HCT116 (cell line): ENCODE results near the gene EFCAB13. TPM values are rescaled to one million over a fixed set of nuclear protein-coding genes. Genes with fewer than 3 reads are reported as not detected.

Experiments used
- ATAC-seq: fragments of 200-7000 bp; cut with Tn5 transposase; 2 replicates; pipeline ENCODE4 v1.9.1; 2020; ENCODE audit warnings: mild to moderate bottlenecking, moderate library complexity
- BruUV-seq: library from RNA; stranded (reverse); fragments of 400-500 nt; replicated peaks from 2 replicates; lab custom pipeline; 2021; lab: Mats Ljungman, UMichigan
- CTCF ChIA-PET: fragments of 300-600 bp; sonication (Branson Sonifier 250); formaldehyde crosslinking; loops from one replicate; lab custom pipeline; 2021; ENCODE audit warnings: antibody characterized with exemption; lab: Charles Lee
- POLR2A ChIA-PET: fragments of 300-600, 350-600 bp; sonication (Branson Sonifier 250); formaldehyde crosslinking; loops from one replicate; lab custom pipeline; 2021; ENCODE audit warnings: antibody characterized with exemption; lab: Charles Lee
- RAD21 ChIA-PET, 2 experiments: fragments of 300-600 bp; sonication (Branson Sonifier 250); formaldehyde crosslinking; loops; one replicate each; lab custom pipeline; 2023; ENCODE audit warnings: low total read pairs in 2 of 2; ENCODE audit not compliant: uncharacterized antibody in 2 of 2, unreplicated experiment in 2 of 2, low non-redundant PET in 1 of 2; lab: Charles Lee
- DNase-seq: peaks from one replicate; pipeline ENCODE4 v3.0.0-alpha.2; 2010; ENCODE audit warnings: low read depth, low spot score
- H2AFZ ChIP-seq: fragments of 200-600 bp; shearing (Covaris generic), sonication (generic); 2 replicates; pipeline ENCODE4 v1.6.1; 2017; ENCODE audit warnings: low read depth, mixed run types, mixed read lengths, antibody characterized with exemption, low read length; ENCODE audit not compliant: poor library complexity, severe bottlenecking
- H3K27ac ChIP-seq: 2 replicates; pipeline ENCODE4 v1.5.1; 2012; ENCODE audit warnings: low read depth, low read length
- H3K27me3 ChIP-seq: fragments of 200-600 bp; sonication (generic); 2 replicates; pipeline ENCODE4 v1.6.1; 2016; ENCODE audit warnings: mixed run types, low read length, mixed read lengths; ENCODE audit not compliant: insufficient read depth
- H3K36me3 ChIP-seq, 2 experiments: fragments of 200-500 bp in 1 of 2; fragments of 200-600 bp in 1 of 2; sonication (Bioruptor generic) in 1 of 2; sonication (generic) in 1 of 2; 2 replicates each; pipeline versions ENCODE4 v1.5.1 to v1.6.1; 2014 to 2016; ENCODE audit warnings: low read length in 2 of 2, inconsistent platforms in 1 of 2, mixed read lengths in 1 of 2, mixed run types in 1 of 2; ENCODE audit not compliant: insufficient read depth in 2 of 2, control insufficient read depth in 1 of 2
- H3K4me1 ChIP-seq, 2 experiments: fragments of 200-600 bp in 1 of 2; sonication (generic) in 1 of 2; 2 replicates each; pipeline versions ENCODE4 v1.5.1 to v1.6.1; 2012 to 2017; ENCODE audit warnings: low read length in 2 of 2, inconsistent platforms in 1 of 2, mild to moderate bottlenecking in 1 of 2, mixed read lengths in 1 of 2, mixed run types in 1 of 2, moderate library complexity in 1 of 2; ENCODE audit not compliant: insufficient read depth in 2 of 2, control insufficient read depth in 1 of 2
- H3K4me2 ChIP-seq: fragments of 200-600 bp; sonication (generic); 2 replicates; pipeline ENCODE4 v1.6.1; 2017; ENCODE audit warnings: mixed run types, low read length, mixed read lengths
- H3K4me3 ChIP-seq, 2 experiments: fragments of 200-600 bp in 1 of 2; sonication (generic) in 1 of 2; replicated peaks in 1 of 2; 2 replicates each; pipeline ENCODE4 v1.5.1; 2011 to 2016; ENCODE audit warnings: low read length in 2 of 2, control low read depth in 1 of 2, low read depth in 1 of 2, mild to moderate bottlenecking in 1 of 2, mixed read lengths in 1 of 2, mixed run types in 1 of 2
- H3K79me2 ChIP-seq: fragments of 200-600 bp; sonication (generic); 2 replicates; pipeline ENCODE4 v1.6.1; 2017; ENCODE audit warnings: mild to moderate bottlenecking, mixed run types, low read length, moderate library complexity, mixed read lengths; ENCODE audit not compliant: insufficient read depth
- H3K9ac ChIP-seq: fragments of 200-600 bp; sonication (generic); 2 replicates; pipeline ENCODE4 v1.6.1; 2016; ENCODE audit warnings: low read length, mixed read lengths
- H3K9me2 ChIP-seq: fragments of 200-600 bp; sonication (generic), shearing (Covaris generic); 2 replicates; pipeline ENCODE4 v1.6.1; 2017; ENCODE audit warnings: mixed run types, mild to moderate bottlenecking, moderate library complexity; ENCODE audit not compliant: insufficient read depth
- H3K9me3 ChIP-seq, 2 experiments: fragments of 200-500 bp in 1 of 2; fragments of 200-600 bp in 1 of 2; sonication (Bioruptor generic) in 1 of 2; sonication (generic) in 1 of 2; 2 replicates each; pipeline ENCODE4 v1.6.1; 2014 to 2017; ENCODE audit warnings: low read length in 2 of 2, mixed read lengths in 2 of 2, inconsistent platforms in 1 of 2, low read depth in 1 of 2, mild to moderate bottlenecking in 1 of 2, mixed run types in 1 of 2, moderate library complexity in 1 of 2; ENCODE audit not compliant: control insufficient read depth in 1 of 2, insufficient read depth in 1 of 2
- H4K20me1 ChIP-seq: fragments of 200-600 bp; sonication (generic), shearing (Covaris generic); 2 replicates; pipeline ENCODE4 v1.6.1; 2017; ENCODE audit warnings: mixed run types, mild to moderate bottlenecking, moderate library complexity; ENCODE audit not compliant: insufficient read depth
- ATF3 ChIP-seq: IDR thresholded peaks from 2 replicates; pipeline ENCODE4 v1.6.1; 2012
- CBX3 ChIP-seq: IDR thresholded peaks from 2 replicates; pipeline ENCODE4 v1.6.1; 2012; ENCODE audit warnings: low read depth
- CTCF ChIP-seq, 3 experiments: fragments of 200-600 bp in 1 of 3; sonication (generic) in 1 of 3; IDR thresholded peaks in 2 of 3; conservative IDR thresholded peaks in 1 of 3; 2 replicates each; pipeline ENCODE4 v1.5.1; 2012 to 2017; ENCODE audit warnings: low read depth in 2 of 3, low read length in 2 of 3, antibody characterized with exemption in 1 of 3, borderline replicate concordance in 1 of 3, control low read depth in 1 of 3, mild to moderate bottlenecking in 1 of 3, mixed read lengths in 1 of 3, mixed run types in 1 of 3, moderate library complexity in 1 of 3; ENCODE audit not compliant: insufficient read depth in 1 of 3
- EGR1 ChIP-seq: IDR thresholded peaks from 2 replicates; pipeline ENCODE4 v1.6.1; 2012; ENCODE audit warnings: low read depth
- ELF1 ChIP-seq: IDR thresholded peaks from 2 replicates; pipeline ENCODE4 v1.6.1; 2012; ENCODE audit warnings: low read depth, borderline replicate concordance
- FOSL1 ChIP-seq: IDR thresholded peaks from 2 replicates; pipeline ENCODE4 v1.6.1; 2012; ENCODE audit warnings: low read depth
- JUND ChIP-seq: IDR thresholded peaks from 2 replicates; pipeline ENCODE4 v1.6.1; 2012
- MAX ChIP-seq: IDR thresholded peaks from 2 replicates; pipeline ENCODE4 v1.6.1; 2012
- POLR2AphosphoS5 ChIP-seq: IDR thresholded peaks from 2 replicates; pipeline ENCODE4 v1.6.1; 2011; ENCODE audit warnings: mild to moderate bottlenecking, low read depth, low read length, moderate library complexity
- RAD21 ChIP-seq: IDR thresholded peaks from 2 replicates; pipeline ENCODE4 v1.6.1; 2012; ENCODE audit warnings: low read depth, mild to moderate bottlenecking
- SP1 ChIP-seq: IDR thresholded peaks from 2 replicates; pipeline ENCODE4 v1.6.1; 2012; ENCODE audit warnings: low read depth
- SRF ChIP-seq: IDR thresholded peaks from 2 replicates; pipeline ENCODE4 v1.6.1; 2012; ENCODE audit warnings: low read depth
- TCF7L2 ChIP-seq: IDR thresholded peaks from 2 replicates; pipeline ENCODE4 v1.7.0; 2011; ENCODE audit warnings: borderline replicate concordance, inconsistent platforms; ENCODE audit not compliant: insufficient read depth, insufficient read length; ENCODE audit errors: extremely low read depth
- YY1 ChIP-seq: IDR thresholded peaks from 2 replicates; pipeline ENCODE4 v1.6.1; 2011; ENCODE audit warnings: low read length, low read depth, moderate library complexity, mild to moderate bottlenecking; ENCODE audit not compliant: insufficient replicate concordance; ENCODE audit errors: extremely low read depth
- ZBTB33 ChIP-seq: IDR thresholded peaks from 2 replicates; pipeline ENCODE4 v1.6.1; 2011; ENCODE audit warnings: mild to moderate bottlenecking, low read length, moderate library complexity; ENCODE audit not compliant: insufficient replicate concordance; ENCODE audit errors: extremely low read depth
- intact Hi-C: fragments of 100-400 bp; cut with micrococcal nuclease; formaldehyde crosslinking; loops from 2 replicates; pipeline ENCODE4 v1.10.0; 2022
- total RNA-seq: library from RNA; stranded (reverse); gene quantifications from one replicate; pipeline ENCODE4 v1.2.1, GENCODE V29; 2021; ENCODE audit not compliant: unreplicated experiment

The EFCAB13 gene
- total RNA-seq, 1 experiment from 2014 or later: not detected

- TF ChIP-seq CTCF (IDR thresholded peaks at IDR 0.05 in 2 of 3, conservative IDR thresholded peaks at IDR 0.05 in 1 of 3; ENCODE audit: borderline replicate concordance in 1 of 3, insufficient read depth in 1 of 3, low read depth in 2 of 3, low read length in 2 of 3): no peak
- no peak for TF ChIP-seq POLR2AphosphoS5
- TF ChIP-seq SP1: no peak
Measured at GRCh38 chr17:47317119-47317518, 6.6 kb upstream of the EFCAB13 start (continued).

- H3K4me2 ChIP-seq: no peak overlapping the region
- ChIA-PET RAD21 (no interaction called here), POLR2A (no interaction called here), CTCF (no interaction called here)
- H3K9ac ChIP-seq: no peak overlapping the region
- no peak for DNase-seq
- peaks cover 0 to 4% of the 10 kb centered on the region in 2 experiments; a peak in 1 of 4 replicates for H3K4me1 ChIP-seq
- no peaks in the 10 kb centered on the region for H3K79me2 ChIP-seq
- peaks cover 3 to 5% of the 10 kb centered on the region in 2 experiments; a peak in 1 of 4 replicates for H3K9me3 ChIP-seq
- no peak for TF ChIP-seq CBX3
- TF ChIP-seq ELF1: no peak
- TF ChIP-seq FOSL1: no peak
- TF ChIP-seq SRF: no peak
- TF ChIP-seq YY1: no peak
- no peak for TF ChIP-seq ZBTB33
- TF ChIP-seq TCF7L2: no peak
- no peak for TF ChIP-seq MAX
- TF ChIP-seq RAD21: no peak; the same call in none of the 2 replicates
- no peak for TF ChIP-seq ATF3
- TF ChIP-seq POLR2AphosphoS5: no peak
- TF ChIP-seq EGR1: no peak
- TF ChIP-seq JUND: no peak
- no peaks in the 10 kb centered on the region for H3K36me3 ChIP-seq
- no TSS peak for BruUV-seq
- H3K27me3 ChIP-seq: no peaks in the 10 kb centered on the region
- no peaks in the 10 kb centered on the region for H4K20me1 ChIP-seq
- H3K27ac ChIP-seq: no peak overlapping the region
- H3K9me2 ChIP-seq: no peaks in the 10 kb centered on the region
- intact Hi-C loops: loop anchor here (5.0 to 10.0 kb wide), 2 partner anchors 154 to 299 kb away; no protein-coding TSS in a partner anchor
- no peak for ATAC-seq
- H2AFZ ChIP-seq: no peak overlapping the region
- H3K4me3 ChIP-seq: no peak overlapping the region
Measured at GRCh38 chr17:47318197-47318918, 5.4 kb upstream of the EFCAB13 start.
